NCI-H345 (cell line): ENCODE results near the gene RAN.
"Not testable (repeated sequence)": the region's sequence is repeated elsewhere in the genome, so short reads cannot be mapped to it uniquely, and the experiment has no call there.

Experiments used
- DNase-seq: peaks from one replicate; lab custom pipeline; 2025; lab: John Stamatoyannopoulos, UW

The RAN gene

GRCh38 chr12:130878193-130879185 is 6.6 kb downstream of the RAN start:
- no peak for DNase-seq

- no peak for DNase-seq
Observed at GRCh38 chr12:130879212-130879686, 7.4 kb downstream of the RAN start.

- no peak for DNase-seq
Observed at GRCh38 chr12:130879781-130880389, 8.0 kb downstream of the RAN start.

GRCh38 chr12:130880411-130880885 is 8.6 kb downstream of the RAN start:
- no peak for DNase-seq

- DNase-seq = no peak
Observed at GRCh38 chr12:130881046-130881445, 9.2 kb downstream of the RAN start.

GRCh38 chr12:130881548-130881947 is 9.7 kb downstream of the RAN start:
- DNase-seq = no peak

- not testable (repeated sequence) for DNase-seq
Observed at GRCh38 chr12:130887190-130887589, 15.3 kb downstream of the RAN start.

GRCh38 chr12:130904064-130904463 is 32.2 kb downstream of the RAN start:
- no peak for DNase-seq

- not testable (repeated sequence) for DNase-seq
Observed at GRCh38 chr12:130904936-130905455, 33.1 kb downstream of the RAN start.

- DNase-seq = no peak
Observed at GRCh38 chr12:130909111-130909510, 37.2 kb downstream of the RAN start.

GRCh38 chr12:130911193-130911592 is 39.3 kb downstream of the RAN start:
- DNase-seq = no peak

GRCh38 chr12:130911933-130912332 is 40.1 kb downstream of the RAN start:
- no peak for DNase-seq

GRCh38 chr12:130916241-130916911 is 44.5 kb downstream of the RAN start:
- peak; percentile 64 for DNase-seq

- DNase-seq = no peak
Observed at GRCh38 chr12:130917607-130918006, 45.7 kb downstream of the RAN start.

GRCh38 chr12:130919086-130919485 is 47.2 kb downstream of the RAN start:
- no peak for DNase-seq

GRCh38 chr12:130920119-130920703 is 48.3 kb downstream of the RAN start:
- DNase-seq = no peak

- DNase-seq = no peak
Observed at GRCh38 chr12:130920723-130921381, 49.0 kb downstream of the RAN start.

GRCh38 chr12:130922511-130922953 is 50.7 kb downstream of the RAN start:
- DNase-seq = no peak

GRCh38 chr12:130924966-130925665 is 53.2 kb downstream of the RAN start:
- no peak for DNase-seq

GRCh38 chr12:130925666-130926015 is 53.8 kb downstream of the RAN start:
- no peak for DNase-seq
